ENCODE measurements around the gene ARHGEF2. TPM values are rescaled to one million over a fixed set of nuclear protein-coding genes. Genes with fewer than 3 reads are reported as not detected.

The ARHGEF2 gene
- total RNA-seq, 4 donors from 2014 or later = 105 to 195 (median 153) TPM

- no peak overlapping the region for H3K4me3 ChIP-seq
- no peak for DNase-seq (ENCODE audit: low spot score in 2 of 2)
- peaks cover 3 to 100% (median 62%) of the 10 kb centered on the region in 3 donors for H3K36me3 ChIP-seq
- no peaks in the 10 kb centered on the region for H3K27me3 ChIP-seq
- H3K4me1 ChIP-seq = peaks cover 0 to 12% (median 5%) of the 10 kb centered on the region in 4 donors
- WGBS, 2 donors = 91% methylated on average over 12 of the region's 12 CpGs
- no peaks in the 10 kb centered on the region for H3K9me3 ChIP-seq
- H3K27ac ChIP-seq = no peak overlapping the region
- TF ChIP-seq EP300 (IDR thresholded peaks at IDR 0.05) (no peak), POLR2A (IDR thresholded peaks at IDR 0.05) (no peak), CTCF (IDR thresholded peaks at IDR 0.05) (no peak)
These were observed 20.9 kb downstream of the ARHGEF2 start for GRCh38 chr1:155957411-155957915.

DNA sequence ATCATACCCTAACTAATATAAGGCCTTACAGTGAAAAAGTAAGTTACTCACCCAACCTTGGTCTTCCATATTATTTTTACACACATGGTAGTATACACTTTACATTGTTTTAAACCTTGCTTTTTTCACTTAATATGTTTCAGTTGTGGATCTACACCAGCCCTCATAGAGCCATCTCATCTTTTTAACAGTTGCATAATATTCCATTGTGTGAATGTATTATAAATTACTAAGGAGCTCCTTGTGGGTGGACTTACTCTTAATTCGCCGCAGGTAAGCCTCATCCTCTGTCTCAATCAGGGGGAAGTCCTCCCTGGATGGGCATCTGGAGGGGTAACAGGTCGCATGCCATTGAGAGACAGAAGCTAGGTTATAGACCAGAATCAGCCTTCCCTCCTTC is 23.7 kb downstream of the ARHGEF2 start:
- Histone ChIP-seq H3K4me1 (no peaks in the 10 kb centered on the region), H3K4me3 (no peak overlapping the region), H3K9me3 (no peaks in the 10 kb centered on the region), H3K36me3 (peaks cover 2 to 100% (median 68%) of the 10 kb centered on the region in 3 donors), H3K27ac (no peak overlapping the region), H3K27me3 (no peaks in the 10 kb centered on the region)
- TF ChIP-seq POLR2A (IDR thresholded peaks at IDR 0.05) (no peak), CTCF (IDR thresholded peaks at IDR 0.05) (no peak), EP300 (IDR thresholded peaks at IDR 0.05) (no peak)
- WGBS, 2 donors = 95 to 99% methylated on average over 3 of the region's 3 CpGs
- DNase-seq (ENCODE audit: low spot score in 2 of 2) = no peak

DNA sequence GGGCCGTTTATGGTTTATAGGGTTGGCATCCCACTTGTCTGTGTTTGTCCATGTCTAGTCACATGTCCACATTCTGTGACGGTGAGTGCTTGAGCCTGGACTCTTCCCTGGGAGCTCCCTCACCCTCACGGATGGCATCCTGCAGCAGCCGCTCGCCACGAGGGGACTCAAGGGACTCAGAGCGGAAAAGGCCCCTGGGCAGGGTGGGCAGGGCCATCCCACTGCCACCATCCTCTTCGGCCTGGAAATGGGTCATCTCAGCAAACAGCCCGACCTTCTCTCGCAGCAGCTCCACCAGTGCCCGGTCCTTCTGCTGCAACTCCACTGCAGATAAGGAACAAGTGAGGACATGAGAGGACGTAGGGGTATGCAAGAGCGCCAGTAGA is 25.8 kb downstream of the ARHGEF2 start:
- no peak for TF ChIP-seq EP300 (IDR thresholded peaks at IDR 0.05)
- no peak for TF ChIP-seq CTCF (IDR thresholded peaks at IDR 0.05)
- no peak for TF ChIP-seq POLR2A (IDR thresholded peaks at IDR 0.05)
- Histone ChIP-seq H3K4me3 (no peak overlapping the region), H3K36me3 (peaks cover 2 to 100% (median 67%) of the 10 kb centered on the region in 3 donors), H3K27ac (peak overlapping the region in 2 of 4 donors; percentile 17 to 55), H3K27me3 (no peaks in the 10 kb centered on the region), H3K9me3 (no peaks in the 10 kb centered on the region), H3K4me1 (peaks cover 0 to 4% (median 0%) of the 10 kb centered on the region in 4 donors)
- DNase-seq (ENCODE audit: low spot score in 2 of 2) = no peak
- 91 to 92% methylated on average over 13 of the region's 13 CpGs for WGBS, 2 donors

GRCh38 chr1:155951753-155952504 is 26.4 kb downstream of the ARHGEF2 start:
- Histone ChIP-seq H3K36me3 (peaks cover 2 to 100% (median 66%) of the 10 kb centered on the region in 3 donors), H3K4me1 (peaks cover 0 to 8% (median 0%) of the 10 kb centered on the region in 4 donors), H3K4me3 (no peak overlapping the region), H3K27ac (peak overlapping the region in 2 of 4 donors; percentile 17 to 55), H3K9me3 (no peaks in the 10 kb centered on the region), H3K27me3 (no peaks in the 10 kb centered on the region)
- 85 to 94% methylated on average over 6 of the region's 6 CpGs for WGBS, 2 donors
- no peak for TF ChIP-seq POLR2A (IDR thresholded peaks at IDR 0.05)
- TF ChIP-seq EP300 (IDR thresholded peaks at IDR 0.05) = no peak
- TF ChIP-seq CTCF (IDR thresholded peaks at IDR 0.05) = no peak
- no peak for DNase-seq (ENCODE audit: low spot score in 2 of 2)

DNA sequence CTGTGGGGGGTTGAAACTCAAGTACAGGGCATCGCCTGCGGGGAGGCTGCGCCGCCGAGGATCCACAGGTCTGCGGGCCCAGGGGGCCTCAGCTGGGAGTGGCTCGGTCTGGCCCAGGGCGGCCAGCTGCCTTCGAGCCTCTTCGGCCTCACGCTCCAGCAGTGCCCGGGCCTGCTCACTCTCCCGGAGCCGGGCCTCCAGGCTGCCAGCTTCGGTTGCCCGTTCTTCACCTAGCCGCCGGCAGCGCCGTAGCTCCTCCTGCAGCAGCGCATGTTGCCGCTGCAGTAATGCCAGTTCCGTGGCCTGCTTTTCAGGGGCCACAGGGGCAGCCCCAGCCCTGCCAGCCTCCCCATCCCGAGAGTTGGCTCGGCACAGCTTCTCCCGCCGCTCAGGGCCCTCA is 27.5 kb downstream of the ARHGEF2 start:
- no peaks in the 10 kb centered on the region for H3K9me3 ChIP-seq
- no peak overlapping the region for H3K27ac ChIP-seq
- H3K36me3 ChIP-seq = peaks cover 2 to 100% (median 63%) of the 10 kb centered on the region in 3 donors
- WGBS, 2 donors = 96% methylated on average over 26 to 27 of the region's 27 CpGs
- no peak for TF ChIP-seq CTCF (IDR thresholded peaks at IDR 0.05)
- TF ChIP-seq POLR2A (IDR thresholded peaks at IDR 0.05) = no peak
- TF ChIP-seq EP300 (IDR thresholded peaks at IDR 0.05) = no peak
- DNase-seq (ENCODE audit: low spot score in 2 of 2) = no peak
- peaks cover 0 to 14% (median 1%) of the 10 kb centered on the region in 4 donors for H3K4me1 ChIP-seq
- no peaks in the 10 kb centered on the region for H3K27me3 ChIP-seq
- H3K4me3 ChIP-seq = no peak overlapping the region
